GM06990 (cell line): ENCODE results near the gene AMZ1.

ENCODE experiments used
- DNase-seq: peaks from one replicate; pipeline ENCODE4 v3.0.0-alpha.2; 2011; ENCODE audit not compliant: insufficient read length; ENCODE audit errors: extremely low read depth
- H3K27me3 ChIP-seq: replicated peaks from 2 replicates; pipeline ENCODE4 v1.6.0; 2011; ENCODE audit warnings: low read length; ENCODE audit not compliant: control insufficient read depth, insufficient read depth
- H3K36me3 ChIP-seq: 2 replicates; pipeline ENCODE4 v1.5.1; 2011; ENCODE audit warnings: low read length; ENCODE audit not compliant: control insufficient read depth, insufficient read depth
- H3K4me3 ChIP-seq: replicated peaks from 2 replicates; pipeline ENCODE4 v1.5.1; 2011; ENCODE audit warnings: low read depth, mild to moderate bottlenecking, control low read depth, low read length
- CTCF ChIP-seq: IDR thresholded peaks from 2 replicates; pipeline ENCODE4 v1.5.1; 2011; ENCODE audit warnings: low read length, control low read depth, mild to moderate bottlenecking, inconsistent platforms; ENCODE audit not compliant: insufficient read depth, poor library complexity, severe bottlenecking

AMZ1 gene

GRCh38 chr7:2655870-2656614 lies 32.0 kb upstream of the AMZ1 start:
- peaks cover 6% of the 10 kb centered on the region for H3K36me3 ChIP-seq
- TF ChIP-seq CTCF: no peak
- no peak overlapping the region for H3K4me3 ChIP-seq
- H3K27me3 ChIP-seq: no peaks in the 10 kb centered on the region
- no peak for DNase-seq

- DNase-seq: no peak
- peaks cover 7% of the 10 kb centered on the region for H3K36me3 ChIP-seq
- H3K27me3 ChIP-seq: no peaks in the 10 kb centered on the region
- TF ChIP-seq CTCF: no peak
- H3K4me3 ChIP-seq: no peak overlapping the region
Measured at GRCh38 chr7:2657208-2657607, 30.8 kb upstream of the AMZ1 start.

GRCh38 chr7:2657920-2658671 lies 29.9 kb upstream of the AMZ1 start:
- DNase-seq: no peak
- Histone ChIP-seq H3K27me3 (no peaks in the 10 kb centered on the region), H3K36me3 (peaks cover 7% of the 10 kb centered on the region), H3K4me3 (no peak overlapping the region)
- TF ChIP-seq CTCF: no peak

- Histone ChIP-seq H3K27me3 (no peaks in the 10 kb centered on the region), H3K4me3 (no peak overlapping the region), H3K36me3 (peaks cover 7% of the 10 kb centered on the region)
- DNase-seq: no peak
- TF ChIP-seq CTCF: no peak
Measured at GRCh38 chr7:2658941-2659340, 29.1 kb upstream of the AMZ1 start.

- no peak for DNase-seq
- Histone ChIP-seq H3K36me3 (peaks cover 7% of the 10 kb centered on the region), H3K27me3 (no peaks in the 10 kb centered on the region), H3K4me3 (no peak overlapping the region)
- TF ChIP-seq CTCF: no peak
Measured at GRCh38 chr7:2659556-2660358, 28.2 kb upstream of the AMZ1 start.
